T47D (cell line): ENCODE results near the gene SCAMP1.
A peak's percentile ranks its signal among the peaks of the same experiment; 100 is the strongest.
"Not testable (repeated sequence)": the region's sequence is repeated elsewhere in the genome, so short reads cannot be mapped to it uniquely, and the experiment has no call there.

Source experiments
- DNase-seq, 2 experiments: peaks; one replicate each; pipeline versions ENCODE4 v3.0.0 to v3.0.0-alpha.2; 2011 to 2012; ENCODE audit warnings: low read depth in 1 of 2, low spot score in 1 of 2
- JUND ChIP-seq: IDR thresholded peaks from 2 replicates; pipeline ENCODE4 v1.6.1; 2012; ENCODE audit warnings: low read depth
- in situ Hi-C: cut with HindIII; loops from 2 replicates; pipeline ENCODE4 v1.10.0; 2016; ENCODE audit warnings: low sequenced_read_pairs, low pct_unique_long_range_greater_than_20kb

Gene SCAMP1

DNA sequence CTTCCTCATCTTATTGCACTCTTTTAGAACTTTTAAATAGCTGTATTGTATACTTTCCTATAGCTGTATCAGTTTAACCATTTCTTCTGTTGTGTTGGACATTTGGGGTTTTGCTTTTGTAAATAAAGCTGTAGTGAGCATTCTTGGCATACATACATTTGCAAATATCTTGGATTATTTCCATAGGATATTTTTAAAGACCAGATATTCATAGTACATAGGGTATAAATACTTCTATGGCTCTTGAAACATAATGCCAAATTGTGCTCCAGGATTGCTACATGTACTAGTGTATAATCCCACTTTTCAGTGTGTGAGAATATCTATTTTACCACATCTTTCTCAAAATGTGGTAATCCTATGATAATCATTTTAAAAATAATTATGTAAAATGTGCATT, 51.2 kb downstream of the SCAMP1 start:
- no peak for DNase-seq
- TF ChIP-seq JUND = no peak
- in situ Hi-C loops = no loop called here

DNA sequence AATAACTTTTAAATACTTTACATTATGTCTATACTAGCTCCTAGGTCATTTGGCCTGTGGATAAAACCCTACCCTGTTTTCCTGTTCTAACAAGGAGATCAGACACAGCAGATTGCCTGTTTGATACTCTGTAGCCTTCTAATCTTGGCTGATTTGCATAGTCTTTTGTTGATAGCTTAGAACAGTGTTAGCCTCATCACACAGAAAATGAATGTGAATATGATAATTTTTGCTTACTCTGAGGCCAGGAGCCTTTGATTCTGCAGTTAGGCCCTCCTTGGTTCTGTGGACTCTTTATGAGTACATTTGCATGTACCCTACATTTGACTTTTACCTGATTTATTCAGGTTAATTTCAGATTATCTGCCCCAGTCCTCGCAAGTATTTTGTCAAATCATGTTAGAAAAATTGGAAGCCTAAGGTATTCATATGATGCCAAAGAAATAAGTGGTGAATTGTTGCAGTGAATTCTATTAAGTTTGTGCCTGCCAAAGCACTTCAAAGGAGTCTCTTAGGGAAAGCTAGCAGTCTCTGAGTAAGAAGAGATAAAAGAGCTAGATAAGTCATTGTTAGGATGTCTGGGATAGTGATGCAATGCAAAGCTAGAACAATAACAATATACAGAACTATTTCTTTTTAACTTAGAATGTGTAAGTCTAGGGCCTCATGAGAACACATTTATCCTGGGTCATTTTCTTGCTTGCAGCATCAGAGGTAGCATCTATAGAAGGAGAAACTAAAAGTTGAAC, 56.4 kb downstream of the SCAMP1 start:
- no peak for TF ChIP-seq JUND
- DNase-seq = no peak
- in situ Hi-C loops = no loop called here

DNA sequence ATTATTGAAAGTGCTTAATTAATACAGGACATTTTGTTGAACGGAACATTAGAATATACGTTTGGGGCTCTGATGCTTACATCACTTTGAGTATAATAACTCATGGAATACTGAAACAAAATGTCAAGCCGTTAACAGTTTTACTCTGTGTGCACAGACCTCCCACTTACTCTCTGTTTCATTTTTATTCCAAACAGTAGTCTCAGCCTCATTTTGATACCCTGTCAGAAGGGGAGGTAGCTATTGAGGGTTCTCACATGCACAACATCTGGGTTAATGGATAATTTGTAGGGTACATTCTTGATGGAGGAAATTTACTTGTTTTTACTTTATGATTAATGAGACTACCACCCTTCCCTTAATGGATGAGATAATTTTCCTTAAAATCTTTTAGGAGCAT, 59.0 kb downstream of the SCAMP1 start:
- DNase-seq = no peak
- in situ Hi-C loops = no loop called here
- TF ChIP-seq JUND = no peak

DNA sequence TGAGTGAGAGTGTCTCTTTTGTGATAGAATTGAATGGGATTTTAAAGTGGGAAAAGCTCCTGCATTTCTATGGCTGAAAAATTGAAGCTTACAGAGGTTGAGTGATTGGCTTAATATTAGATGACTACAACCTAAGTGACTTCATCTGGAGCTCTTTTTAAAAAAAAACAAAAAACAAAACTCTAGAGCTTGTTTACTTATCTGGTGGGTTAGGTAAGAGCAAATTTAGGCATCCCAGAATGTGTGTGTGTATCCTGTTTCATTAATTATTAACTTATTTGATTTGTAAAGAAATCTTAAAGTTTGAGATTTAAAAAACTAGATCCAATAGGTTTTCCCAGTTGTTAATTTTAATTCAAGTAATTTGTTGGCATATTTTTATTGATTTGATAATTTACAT, 60.1 kb downstream of the SCAMP1 start:
- TF ChIP-seq JUND = no peak
- DNase-seq = no peak
- in situ Hi-C loops = no loop called here

DNA sequence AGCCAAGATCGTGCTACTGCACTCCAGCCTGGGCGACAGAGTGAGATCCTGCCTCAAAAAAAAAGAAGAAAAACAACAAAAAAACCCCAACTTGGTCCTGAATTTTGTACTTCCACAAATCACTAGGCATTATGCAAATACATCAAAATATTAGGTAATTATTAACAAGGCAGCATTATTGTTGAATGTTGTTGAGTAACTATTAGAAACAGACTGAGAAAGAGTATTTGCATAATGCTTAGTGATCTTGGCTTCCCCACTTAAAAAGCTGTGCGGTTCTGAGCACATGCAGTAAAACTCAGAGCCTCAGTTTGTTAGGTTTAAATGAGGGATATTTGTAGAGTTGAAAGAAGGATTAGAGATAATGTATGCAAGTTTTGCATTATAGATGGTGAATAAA, 64.2 kb downstream of the SCAMP1 start:
- TF ChIP-seq JUND = no peak

DNA sequence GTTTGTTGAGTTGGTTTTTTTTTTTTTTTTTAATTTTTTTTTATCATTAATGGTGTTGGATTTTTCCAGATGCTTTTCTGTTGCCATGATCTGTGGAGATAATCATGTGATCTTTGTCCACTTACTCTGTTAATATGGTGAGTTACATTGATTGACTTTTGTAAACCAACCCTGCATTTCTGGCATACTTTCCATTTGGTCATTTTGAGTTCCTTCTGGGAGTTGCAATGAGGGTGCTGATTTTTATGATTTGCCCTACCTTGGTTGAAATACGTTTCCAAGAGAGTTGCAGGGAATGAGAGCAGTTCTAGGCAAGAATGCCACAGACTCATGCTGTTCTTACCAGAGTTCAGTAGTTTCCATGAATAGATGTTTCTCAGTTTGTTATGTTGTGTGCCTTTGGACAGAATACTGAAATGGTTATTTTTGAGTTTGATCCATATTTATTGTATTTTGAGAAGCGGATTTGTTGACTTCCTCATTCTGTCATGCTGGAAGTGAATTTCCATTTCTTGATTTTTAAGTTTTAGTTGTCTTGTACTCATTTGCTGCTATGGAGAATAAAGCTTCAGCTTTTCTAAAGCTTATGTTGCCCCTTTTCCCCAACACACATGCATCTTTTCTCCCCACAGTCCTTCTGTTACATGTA, 69.0 kb downstream of the SCAMP1 start:
- peak in 1 of 2 experiments; percentile 25 for DNase-seq
- TF ChIP-seq JUND = no peak
- in situ Hi-C loops = no loop called here

More for the DNA sequence above, 64.2 kb downstream of the SCAMP1 start:
- DNase-seq = no peak
- in situ Hi-C loops = no loop called here

DNA sequence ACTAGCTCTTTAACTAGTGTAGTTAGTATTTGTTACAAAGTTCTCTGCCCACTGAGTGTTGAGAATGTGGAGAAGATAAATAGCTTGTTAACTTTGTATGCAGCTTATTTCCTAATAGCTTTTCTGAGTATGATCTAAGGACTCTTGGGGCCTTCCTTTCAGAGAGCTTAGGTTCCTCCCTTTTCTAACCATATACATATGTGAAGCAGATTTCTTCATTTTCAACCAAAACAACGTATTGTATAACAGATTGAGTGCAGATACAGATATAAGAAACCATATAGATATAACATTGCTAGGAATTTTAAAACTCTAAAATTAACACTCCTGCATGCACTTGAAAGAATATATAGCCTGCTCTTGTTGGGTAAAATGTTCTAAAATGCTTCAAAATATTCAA, 70.4 kb downstream of the SCAMP1 start:
- in situ Hi-C loops = no loop called here
- TF ChIP-seq JUND = no peak
- no peak for DNase-seq

DNA sequence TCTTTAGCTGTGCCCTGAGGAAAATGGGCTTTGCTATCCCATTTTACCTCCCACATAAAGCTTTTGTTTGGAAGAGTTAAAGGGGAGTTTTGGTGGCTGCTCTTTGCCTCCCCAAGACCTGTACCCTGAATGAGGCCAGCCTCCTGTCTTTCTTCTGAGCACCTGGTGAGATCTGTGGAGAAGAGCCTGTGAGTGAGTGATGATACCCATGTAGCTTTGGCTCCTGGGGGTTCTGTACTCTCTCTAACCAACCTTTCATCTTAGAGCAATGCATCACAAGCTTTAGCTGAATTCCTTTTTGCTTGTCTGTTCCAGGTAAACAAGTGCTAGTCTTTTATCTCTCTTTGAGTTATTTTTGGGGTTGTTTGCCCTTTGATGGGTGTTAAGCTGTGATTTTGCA, 73.6 kb downstream of the SCAMP1 start:
- no peak for TF ChIP-seq JUND
- no peak for DNase-seq
- in situ Hi-C loops = no loop called here

DNA sequence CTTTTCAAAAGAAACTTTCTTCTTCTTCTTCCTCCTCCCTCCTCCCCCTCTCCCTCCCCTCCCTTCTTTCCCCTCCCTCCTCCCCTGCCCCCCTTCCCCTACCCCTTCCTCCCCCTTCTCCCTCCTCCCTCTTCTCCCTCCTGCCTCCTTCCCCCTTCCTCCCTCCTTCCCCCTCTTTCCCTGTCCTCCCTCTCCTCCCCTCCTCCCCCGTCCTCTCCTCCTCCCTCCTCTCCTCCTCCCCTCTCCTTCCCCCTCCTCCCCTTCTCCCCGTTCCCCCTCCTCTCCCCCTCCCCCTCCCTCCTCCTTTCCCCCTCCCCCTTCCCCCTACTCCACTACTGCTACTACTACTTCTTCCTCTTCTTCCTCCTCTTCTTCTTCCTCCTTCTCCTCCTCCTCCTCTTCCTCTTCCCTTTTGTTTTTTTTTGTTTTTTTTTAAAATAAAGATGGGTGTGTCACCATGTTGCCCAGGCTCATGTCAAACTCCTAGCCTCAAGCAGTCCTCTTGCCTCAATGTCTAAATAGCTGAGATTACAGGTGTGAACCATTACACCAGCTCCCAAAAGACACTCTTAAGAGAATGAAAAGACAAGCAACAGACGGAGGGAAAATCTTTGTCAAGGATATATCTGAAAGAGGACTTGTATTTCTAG, 87.5 kb downstream of the SCAMP1 start:
- TF ChIP-seq JUND = no peak
- in situ Hi-C loops = no loop called here
- DNase-seq = no peak

DNA sequence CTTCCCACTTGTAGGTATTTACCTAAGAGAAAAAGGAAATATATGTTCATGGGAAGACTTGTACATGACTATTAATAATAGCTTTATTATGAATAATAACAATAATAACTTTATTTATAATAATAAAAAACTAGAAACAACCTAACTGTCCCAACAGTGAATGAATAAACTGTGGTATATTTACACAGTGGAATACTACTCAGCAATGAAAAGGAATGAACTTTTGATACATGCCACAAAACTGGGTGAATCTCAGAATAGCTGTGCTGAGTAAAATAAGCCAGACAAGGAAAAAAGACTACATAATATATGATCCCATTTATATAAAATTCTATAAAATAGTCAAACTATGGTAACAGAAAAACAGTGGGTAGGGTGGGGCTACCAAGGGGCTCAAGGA, 88.7 kb downstream of the SCAMP1 start:
- no peak for DNase-seq
- no peak for TF ChIP-seq JUND
- in situ Hi-C loops = no loop called here

DNA sequence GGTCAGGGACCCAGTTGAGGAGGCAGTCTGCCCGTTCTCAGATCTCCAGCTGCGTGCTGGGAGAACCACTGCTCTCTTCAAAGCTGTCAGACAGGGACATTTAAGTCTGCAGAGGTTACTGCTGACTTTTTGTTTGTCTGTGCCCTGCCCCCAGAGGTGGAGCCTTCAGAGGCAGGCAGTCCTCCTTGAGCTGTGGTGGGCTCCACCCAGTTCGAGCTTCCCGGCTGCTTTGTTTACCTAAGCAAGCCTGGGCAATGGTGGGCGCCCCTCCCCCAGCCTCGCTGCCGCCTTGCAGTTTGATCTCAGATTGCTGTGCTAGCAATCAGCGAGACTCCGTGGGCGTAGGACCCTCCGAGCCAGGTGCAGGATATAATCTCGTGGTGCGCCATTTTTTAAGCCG, 97.1 kb downstream of the SCAMP1 start:
- in situ Hi-C loops, DNase-seq: not testable (repeated sequence)

DNA sequence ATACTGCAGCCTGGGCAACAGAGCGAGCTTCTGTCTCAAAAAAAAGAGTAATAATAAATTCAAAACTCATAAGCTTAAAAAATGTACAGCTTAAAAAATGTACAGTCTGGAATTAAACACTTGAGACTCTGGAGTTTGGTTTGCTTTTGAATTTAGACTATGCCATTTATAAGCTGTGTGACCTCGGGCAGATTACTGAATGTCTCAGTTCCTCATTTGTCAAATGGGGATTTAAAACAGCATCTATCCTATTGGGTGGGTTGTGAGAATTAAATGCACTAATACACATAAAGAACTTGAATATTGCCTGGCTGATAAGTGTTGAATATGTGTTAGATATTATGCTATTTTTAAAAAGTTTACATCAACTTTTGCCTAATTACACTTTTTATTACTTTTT, 98.4 kb downstream of the SCAMP1 start:
- DNase-seq = no peak
- TF ChIP-seq JUND = no peak
- in situ Hi-C loops = no loop called here

DNA sequence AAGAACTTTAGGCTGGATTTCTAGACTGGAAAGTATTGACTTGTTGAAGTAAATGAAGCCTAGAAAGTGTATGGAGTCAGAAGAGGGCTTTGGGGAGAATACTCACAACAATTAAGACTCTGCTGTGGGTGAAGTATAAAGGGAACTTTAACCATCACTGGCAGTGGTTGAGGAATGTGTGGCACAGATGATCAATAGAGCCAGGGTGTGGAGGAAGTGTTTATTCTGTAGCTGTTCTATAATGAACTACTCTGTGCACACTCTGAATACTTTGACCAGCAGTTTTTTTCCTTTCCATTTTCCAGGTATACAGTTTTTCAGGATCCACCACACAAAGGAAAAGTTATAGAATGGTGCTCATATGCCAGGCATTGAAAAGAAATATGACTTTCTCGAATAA, 106.7 kb downstream of the SCAMP1 start:
- DNase-seq = no peak
- TF ChIP-seq JUND = no peak
- in situ Hi-C loops = no loop called here
